Dendritic cell treated with granulocyte-macrophage colony-stimulating factor and Interleukin-4, amounts not matched to agents 40 ng/mL and 50 ng/mL, for 4 days (primary cell): Measurements from ENCODE around the gene MRPL40.

Experiments
- H3K27ac Mint-ChIP-seq: one replicate; pipeline ENCODE4 v1.8.0; 2022; ENCODE audit warnings: mild to moderate bottlenecking, mixed read lengths
- H3K27me3 Mint-ChIP-seq: one replicate; pipeline ENCODE4 v1.8.0; 2022; ENCODE audit warnings: mild to moderate bottlenecking, mixed read lengths
- H3K36me3 Mint-ChIP-seq: one replicate; pipeline ENCODE4 v1.8.0; 2022; ENCODE audit warnings: low read depth, mixed read lengths
- H3K4me1 Mint-ChIP-seq: one replicate; pipeline ENCODE4 v1.8.0; 2022; ENCODE audit warnings: low read depth, mixed read lengths
- H3K4me3 Mint-ChIP-seq: one replicate; pipeline ENCODE4 v1.8.0; 2022; ENCODE audit warnings: mild to moderate bottlenecking, moderate library complexity, mixed read lengths
- H3K9me3 Mint-ChIP-seq: one replicate; pipeline ENCODE4 v1.8.0; 2022; ENCODE audit warnings: mixed read lengths
- intact Hi-C: fragments of 100-400 bp; cut with micrococcal nuclease; formaldehyde crosslinking; loops from one replicate; pipeline ENCODE4 v1.15.0; 2022

MRPL40 gene

DNA sequence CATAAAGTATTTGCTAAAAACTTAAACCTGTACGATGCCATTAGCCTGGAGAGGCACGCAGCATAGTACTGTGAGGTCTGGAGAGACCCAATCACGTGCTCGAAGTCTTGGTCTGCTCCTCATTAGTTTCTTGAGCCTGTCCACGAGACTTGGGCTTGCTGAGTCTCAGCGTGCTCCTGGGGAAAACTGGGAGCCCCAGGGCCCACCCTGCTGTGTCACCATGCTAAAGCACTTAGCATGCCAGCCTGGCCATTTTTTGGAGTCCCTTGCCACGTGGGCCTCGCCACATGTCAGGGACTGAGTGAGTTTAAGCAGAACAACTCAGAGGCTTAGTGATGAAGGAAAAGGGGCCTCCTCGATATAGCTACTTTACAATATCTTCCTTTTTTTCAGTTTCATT is 50.0 kb downstream of the MRPL40 start:
- intact Hi-C loops: no loop called here
- Mint-ChIP-seq H3K27me3 (no peaks in the 10 kb centered on the region), H3K27ac (no peak overlapping the region), H3K36me3 (peaks cover 12% of the 10 kb centered on the region), H3K9me3 (no peaks in the 10 kb centered on the region), H3K4me3 (no peak overlapping the region), H3K4me1 (peaks cover 25% of the 10 kb centered on the region)

DNA sequence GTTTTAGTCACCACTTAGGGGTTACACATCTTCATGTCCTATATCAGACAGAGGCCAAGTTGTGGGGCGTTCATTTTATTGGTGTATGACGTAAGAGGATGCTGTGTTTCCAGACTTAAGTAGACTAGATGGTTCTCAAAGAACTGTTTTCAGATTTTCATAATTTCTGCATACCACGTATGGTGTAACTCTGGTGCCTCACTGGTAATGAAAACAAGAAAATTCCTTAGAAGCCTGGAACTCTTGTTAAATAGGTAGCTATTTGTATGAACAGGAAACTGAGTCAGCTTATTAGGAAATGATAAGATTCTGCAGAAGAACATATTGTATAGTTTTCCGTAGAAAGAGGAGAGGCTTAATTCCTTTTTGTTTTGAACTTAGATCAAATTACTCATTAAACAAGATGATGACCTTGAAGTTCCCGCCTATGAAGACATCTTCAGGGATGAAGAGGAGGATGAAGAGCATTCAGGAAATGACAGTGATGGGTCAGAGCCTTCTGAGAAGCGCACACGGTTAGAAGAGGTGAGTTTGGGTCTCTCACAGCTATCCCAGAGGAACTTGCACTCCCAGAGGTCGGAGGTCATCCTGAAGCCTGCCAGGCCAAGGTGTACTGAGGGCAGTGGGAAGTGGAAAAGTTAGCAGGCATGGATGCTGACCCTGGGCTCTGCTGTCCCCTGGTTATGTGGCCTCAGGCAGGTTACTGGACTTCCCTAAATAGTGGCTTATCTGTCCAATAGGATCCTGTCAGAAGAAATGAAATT is 51.3 kb downstream of the MRPL40 start:
- Mint-ChIP-seq H3K27me3 (no peaks in the 10 kb centered on the region), H3K4me1 (peaks cover 15% of the 10 kb centered on the region), H3K9me3 (no peaks in the 10 kb centered on the region), H3K36me3 (peaks cover 7% of the 10 kb centered on the region), H3K4me3 (no peak overlapping the region), H3K27ac (no peak overlapping the region)
- intact Hi-C loops: no loop called here
